ENCODE data around the gene RPTOR.

The RPTOR gene

GRCh38 chr17:80838311-80839025 is 293.8 kb downstream of the RPTOR start:
- FAIRE-seq = no peak

- FAIRE-seq = no peak
Observed at GRCh38 chr17:80839026-80839345, 294.3 kb downstream of the RPTOR start.

- no peak for FAIRE-seq
Observed at GRCh38 chr17:80839511-80839941, 294.9 kb downstream of the RPTOR start.

- no peak for FAIRE-seq
Observed at GRCh38 chr17:80839970-80840369, 295.3 kb downstream of the RPTOR start.

- FAIRE-seq = no peak
Observed at GRCh38 chr17:80842456-80843013, 297.9 kb downstream of the RPTOR start.

- FAIRE-seq = no peak
Observed at GRCh38 chr17:80843741-80844156, 299.1 kb downstream of the RPTOR start.

GRCh38 chr17:80844418-80844990 is 299.9 kb downstream of the RPTOR start:
- FAIRE-seq = no peak

GRCh38 chr17:80845069-80845862 is 300.6 kb downstream of the RPTOR start:
- no peak for FAIRE-seq

GRCh38 chr17:80845863-80846671 is 301.4 kb downstream of the RPTOR start:
- no peak for FAIRE-seq

GRCh38 chr17:80846932-80847331 is 302.3 kb downstream of the RPTOR start:
- no peak for FAIRE-seq

GRCh38 chr17:80847496-80848230 is 303.0 kb downstream of the RPTOR start:
- no peak for FAIRE-seq

- FAIRE-seq = no peak
Observed at GRCh38 chr17:80848449-80849102, 303.9 kb downstream of the RPTOR start.

GRCh38 chr17:80849119-80849518 is 304.5 kb downstream of the RPTOR start:
- FAIRE-seq = no peak

- no peak for FAIRE-seq
Observed at GRCh38 chr17:80850109-80850508, 305.5 kb downstream of the RPTOR start.

GRCh38 chr17:80850817-80851216 is 306.2 kb downstream of the RPTOR start:
- FAIRE-seq = no peak

- no peak for FAIRE-seq
Observed at GRCh38 chr17:80851277-80851925, 306.8 kb downstream of the RPTOR start.

- no peak for FAIRE-seq
Observed at GRCh38 chr17:80852476-80853015, 307.9 kb downstream of the RPTOR start.

- FAIRE-seq = no peak
Observed at GRCh38 chr17:80853076-80853475, 308.4 kb downstream of the RPTOR start.

- FAIRE-seq = no peak
Observed at GRCh38 chr17:80854220-80854619, 309.6 kb downstream of the RPTOR start.

- FAIRE-seq = no peak
Observed at GRCh38 chr17:80855196-80855947, 310.7 kb downstream of the RPTOR start.

Data from TTC549 (cell line).